Activated CD4-positive, alpha-beta memory T cell treated with anti-CD3 and anti-CD28 coated beads, Interleukin-2, amount 10 ng/mL, durations not matched to agents 7 days and 5 days (primary cell): Measurements from ENCODE around the gene SNX22. TPM values are rescaled to one million over a fixed set of nuclear protein-coding genes. Genes with fewer than 3 reads are reported as not detected.
A peak's percentile ranks its signal among the peaks of the same experiment; 100 is the strongest.

ENCODE experiments used
- CTCF ChIA-PET: fragments of 350-600 bp; sonication (Branson Sonifier 250); formaldehyde crosslinking; loops from one replicate; lab custom pipeline; 2021; ENCODE audit warnings: antibody characterized with exemption, inconsistent platforms; lab: Charles Lee
- POLR2A ChIA-PET: fragments of 350-600 bp; sonication (Branson Sonifier 250); formaldehyde crosslinking; loops from one replicate; lab custom pipeline; 2021; ENCODE audit warnings: antibody characterized with exemption; lab: Charles Lee
- DNase-seq: peaks from one replicate; pipeline ENCODE4 v3.0.0-alpha.2; 2020
- H3K27ac Mint-ChIP-seq: one replicate; pipeline ENCODE4 v1.8.0; 2021; ENCODE audit warnings: mild to moderate bottlenecking, mixed read lengths
- H3K27me3 Mint-ChIP-seq: one replicate; pipeline ENCODE4 v1.8.0; 2021; ENCODE audit warnings: mixed read lengths
- H3K36me3 Mint-ChIP-seq: one replicate; pipeline ENCODE4 v1.8.0; 2021; ENCODE audit warnings: low read depth, mixed read lengths
- H3K4me1 Mint-ChIP-seq: one replicate; pipeline ENCODE4 v1.8.0; 2021; ENCODE audit warnings: mixed read lengths
- H3K4me3 Mint-ChIP-seq: one replicate; pipeline ENCODE4 v1.8.0; 2021; ENCODE audit warnings: mild to moderate bottlenecking, mixed read lengths
- H3K9me3 Mint-ChIP-seq: one replicate; pipeline ENCODE4 v1.8.0; 2021; ENCODE audit warnings: mixed read lengths
- total RNA-seq, 2 experiments: library from RNA; stranded (reverse); gene quantifications; one replicate each; pipeline ENCODE4 v1.2.3, GENCODE V29; 2021

The SNX22 gene
- total RNA-seq, 2 experiments from 2014 or later, result 0.55 to 0.68 TPM

DNA sequence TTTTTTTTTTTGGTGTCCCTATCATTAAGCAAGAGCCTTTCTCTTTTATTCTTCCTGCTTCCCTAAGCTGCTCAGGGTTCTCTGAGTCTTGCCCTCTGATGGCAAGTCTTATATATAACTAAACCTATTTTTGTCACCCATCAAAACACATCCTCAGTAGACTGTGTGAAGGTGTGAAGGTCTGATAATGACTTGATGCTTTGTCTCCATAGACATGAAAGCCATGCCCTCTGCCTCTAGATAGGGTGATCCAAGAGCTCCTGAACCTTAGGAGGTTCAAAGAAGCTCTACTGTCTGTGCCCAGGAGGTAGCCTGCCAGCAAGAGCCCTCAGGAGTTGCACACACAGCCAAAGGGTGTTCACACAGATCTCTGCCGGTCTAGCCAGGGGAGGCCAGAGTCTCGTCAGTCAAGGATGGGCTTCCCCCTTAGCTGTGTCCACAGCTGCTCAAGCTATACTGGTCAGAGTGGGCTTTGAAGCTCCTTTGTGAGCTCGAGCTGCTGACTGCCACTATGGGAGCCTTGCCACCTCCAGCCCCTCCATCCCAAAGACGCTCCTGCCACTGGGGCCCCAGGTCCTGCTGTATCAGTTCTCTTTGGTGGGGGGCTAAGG lies 13.1 kb upstream of the SNX22 start:
- no peak overlapping the region for H3K4me3 Mint-ChIP-seq
- ChIA-PET POLR2A (no interaction called here), CTCF (interaction anchor here (1.0 kb wide), 1 partner anchor 15 kb away, joined by 3 read pairs; no protein-coding TSS in a partner anchor)
- no peak for DNase-seq
- no peaks in the 10 kb centered on the region for H3K4me1 Mint-ChIP-seq
- H3K36me3 Mint-ChIP-seq, result peaks cover 66% of the 10 kb centered on the region
- H3K27me3 Mint-ChIP-seq, result no peaks in the 10 kb centered on the region
- H3K27ac Mint-ChIP-seq, result no peak overlapping the region
- no peaks in the 10 kb centered on the region for H3K9me3 Mint-ChIP-seq

DNA sequence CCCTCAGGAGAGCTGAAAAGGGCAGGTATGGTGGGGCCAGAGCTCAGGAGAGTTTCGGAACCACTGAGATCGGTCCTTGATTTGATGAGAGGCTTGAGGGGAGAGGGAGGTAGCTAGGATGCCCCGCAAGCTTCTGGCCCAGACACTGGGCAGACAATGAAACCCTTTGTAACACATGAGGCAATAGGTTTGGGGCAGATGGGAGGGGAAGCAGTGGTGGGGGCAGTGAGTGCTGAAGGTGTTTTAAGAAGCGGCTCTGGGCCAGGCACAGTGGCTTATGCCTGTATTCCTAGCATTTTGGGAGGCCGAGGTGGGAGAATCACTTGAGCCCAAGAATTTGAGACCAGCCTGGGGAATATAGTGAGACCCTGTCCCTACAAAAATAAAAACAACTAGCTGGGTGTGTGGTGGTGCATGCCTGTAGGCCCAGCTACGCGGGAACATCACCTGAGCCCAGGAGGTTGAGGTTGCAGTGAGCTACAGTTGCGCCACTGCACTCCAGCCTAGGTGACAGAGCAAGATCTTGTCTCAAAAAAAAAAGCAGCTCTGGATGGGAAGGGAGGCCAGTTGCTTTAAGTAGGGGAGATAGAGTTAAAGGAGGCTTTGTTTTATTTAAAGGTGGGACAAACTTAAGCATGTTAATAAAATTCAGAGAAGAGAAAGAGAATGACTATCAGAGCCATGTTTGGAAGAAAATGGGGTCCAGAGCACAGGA lies 9.6 kb upstream of the SNX22 start:
- H3K4me3 Mint-ChIP-seq, result no peak overlapping the region
- no peak overlapping the region for H3K27ac Mint-ChIP-seq
- no peaks in the 10 kb centered on the region for H3K27me3 Mint-ChIP-seq
- H3K36me3 Mint-ChIP-seq, result peaks cover 42% of the 10 kb centered on the region
- H3K9me3 Mint-ChIP-seq, result no peaks in the 10 kb centered on the region
- CTCF ChIA-PET, result no interaction called here
- no peak for DNase-seq
- no peaks in the 10 kb centered on the region for H3K4me1 Mint-ChIP-seq
- POLR2A ChIA-PET, result interaction anchor here (0.7 to 1.5 kb wide), 2 partner anchors 9 to 48 kb away, joined by 3 to 4 read pairs; no protein-coding TSS in a partner anchor

DNA sequence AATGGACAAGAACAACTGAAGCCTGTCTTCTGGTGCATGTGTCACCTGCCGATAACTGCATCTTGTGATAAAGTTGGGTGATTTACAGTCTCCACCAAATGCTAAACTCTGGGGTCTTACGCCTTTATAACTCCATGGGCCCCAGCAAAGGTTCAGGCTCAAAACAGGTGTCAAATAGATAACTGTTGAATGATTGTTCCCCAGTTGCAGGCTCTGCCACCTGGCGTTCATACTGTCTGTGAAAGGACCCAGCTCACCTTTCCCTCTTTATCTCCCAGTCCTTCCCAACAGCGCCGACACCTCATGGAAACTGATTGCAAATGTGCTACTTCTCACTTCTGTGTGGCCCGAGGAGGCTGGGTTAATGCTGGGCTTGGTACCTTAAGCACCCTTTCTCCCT lies 8.3 kb upstream of the SNX22 start:
- Mint-ChIP-seq H3K27ac (no peak overlapping the region), H3K27me3 (no peaks in the 10 kb centered on the region), H3K36me3 (peaks cover 31% of the 10 kb centered on the region)

DNA sequence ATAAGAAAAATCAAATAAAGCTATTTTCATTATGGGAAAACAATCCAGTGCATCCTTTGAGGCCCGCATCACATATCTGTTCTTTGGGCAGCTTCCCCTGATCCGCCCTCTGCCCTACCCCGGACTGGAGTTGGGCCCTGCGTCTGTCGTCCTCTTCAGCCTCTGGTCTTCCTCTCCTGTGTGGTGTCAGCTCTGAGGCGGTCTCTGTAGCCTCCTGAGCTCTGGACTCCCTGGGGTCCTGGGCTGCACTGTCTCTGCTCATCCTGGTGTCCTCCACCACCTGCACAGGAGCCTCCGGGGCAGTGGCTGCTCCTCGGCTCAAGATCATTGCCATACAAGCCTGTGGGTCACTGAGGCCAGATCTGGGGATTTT lies 7.4 kb upstream of the SNX22 start:
- ChIA-PET POLR2A (no interaction called here), CTCF (interaction anchor here (1.0 to 1.8 kb wide), 4 partner anchors 9 to 48 kb away, joined by 3 to 9 read pairs (median 4); partner anchors contain the start of gene SNX1)
- no peak for DNase-seq
- H3K36me3 Mint-ChIP-seq, result peaks cover 26% of the 10 kb centered on the region
- no peak overlapping the region for H3K4me3 Mint-ChIP-seq
- H3K9me3 Mint-ChIP-seq, result no peaks in the 10 kb centered on the region
- H3K27me3 Mint-ChIP-seq, result no peaks in the 10 kb centered on the region
- H3K27ac Mint-ChIP-seq, result no peak overlapping the region
- peaks cover 2% of the 10 kb centered on the region for H3K4me1 Mint-ChIP-seq

More for the DNA sequence above, 8.3 kb upstream of the SNX22 start:
- H3K4me1 Mint-ChIP-seq, result no peaks in the 10 kb centered on the region
- ChIA-PET CTCF (interaction anchor here (1.0 to 1.3 kb wide), 2 partner anchors 9 to 10 kb away, joined by 3 read pairs; no protein-coding TSS in a partner anchor), POLR2A (no interaction called here)
- no peak overlapping the region for H3K4me3 Mint-ChIP-seq
- no peaks in the 10 kb centered on the region for H3K9me3 Mint-ChIP-seq
- no peak for DNase-seq

DNA sequence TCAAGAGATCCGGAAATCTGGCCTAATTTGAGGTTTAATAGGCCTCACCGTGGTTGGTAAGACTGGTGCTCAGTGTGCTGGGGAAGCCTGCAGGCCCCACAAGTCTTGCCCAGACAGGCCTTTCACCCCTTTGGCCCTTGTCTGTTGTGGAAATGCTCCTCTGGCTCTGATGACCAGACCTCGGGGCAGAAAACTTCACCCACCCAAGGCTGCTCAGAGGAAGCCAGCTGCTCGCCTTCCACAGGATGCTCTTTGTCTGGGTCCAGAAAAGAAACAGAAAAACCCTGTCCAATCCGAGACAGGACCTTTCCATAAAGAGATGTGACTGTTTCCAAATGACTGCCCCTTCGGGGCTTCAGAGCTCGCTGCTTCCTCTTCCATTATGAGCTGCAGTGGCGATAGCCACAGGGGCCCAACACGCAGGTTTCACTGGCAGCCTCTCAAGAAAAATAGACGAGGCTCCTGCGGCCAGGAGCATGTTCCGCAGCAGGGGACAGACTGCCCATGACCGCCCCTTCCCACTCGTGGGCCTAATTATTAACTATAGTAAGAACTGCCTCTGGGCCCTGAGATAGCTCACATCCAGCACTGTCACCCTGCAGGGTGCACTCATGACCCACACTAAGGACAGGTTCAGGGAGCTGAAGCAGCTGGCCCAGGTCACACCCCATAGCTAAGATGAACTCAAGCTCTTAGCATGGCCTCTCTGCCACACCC lies 6.8 kb upstream of the SNX22 start:
- H3K4me1 Mint-ChIP-seq, result peaks cover 7% of the 10 kb centered on the region
- no peak overlapping the region for H3K4me3 Mint-ChIP-seq
- ChIA-PET CTCF (interaction anchor here (1.2 to 1.8 kb wide), 2 partner anchors 9 to 49 kb away, joined by 4 to 9 read pairs; partner anchors contain the start of gene SNX1), POLR2A (interaction anchor here (1.2 kb wide), 1 partner anchor 8 kb away, joined by 4 read pairs; no protein-coding TSS in a partner anchor)
- DNase-seq, result no peak
- peaks cover 28% of the 10 kb centered on the region for H3K36me3 Mint-ChIP-seq
- no peak overlapping the region for H3K27ac Mint-ChIP-seq
- H3K27me3 Mint-ChIP-seq, result no peaks in the 10 kb centered on the region
- no peaks in the 10 kb centered on the region for H3K9me3 Mint-ChIP-seq

DNA sequence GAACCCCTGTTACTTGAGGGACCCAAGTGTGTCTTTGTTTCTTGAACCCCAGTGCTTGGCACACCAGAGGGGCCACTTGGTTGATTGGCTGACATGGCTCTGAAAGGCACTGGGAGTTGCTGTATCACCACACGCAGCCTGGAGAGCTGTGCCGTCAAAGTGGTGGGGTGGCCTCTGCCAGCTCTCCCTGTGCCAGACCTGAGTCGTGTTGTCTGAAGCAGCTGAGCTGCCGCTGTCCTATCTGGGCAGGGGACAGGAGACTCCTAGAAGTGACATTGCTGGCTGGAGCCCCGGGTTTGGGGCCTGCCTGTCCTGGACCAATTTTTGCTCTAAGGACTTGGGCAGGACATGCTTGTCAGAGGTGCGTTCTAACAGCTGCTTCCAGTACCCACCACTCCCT lies 5.5 kb upstream of the SNX22 start:
- Mint-ChIP-seq H3K4me1 (peaks cover 19% of the 10 kb centered on the region), H3K4me3 (no peak overlapping the region), H3K9me3 (no peaks in the 10 kb centered on the region), H3K36me3 (peaks cover 21% of the 10 kb centered on the region), H3K27ac (no peak overlapping the region), H3K27me3 (no peaks in the 10 kb centered on the region)
- DNase-seq, result no peak
- ChIA-PET CTCF (interaction anchor here (1.8 kb wide), 1 partner anchor 50 kb away, joined by 4 read pairs; the partner anchor contains the start of gene SNX1), POLR2A (interaction anchor here (2.6 kb wide), 1 partner anchor 16 kb away, joined by 12 read pairs; the partner anchor contains the start of gene PPIB)

DNA sequence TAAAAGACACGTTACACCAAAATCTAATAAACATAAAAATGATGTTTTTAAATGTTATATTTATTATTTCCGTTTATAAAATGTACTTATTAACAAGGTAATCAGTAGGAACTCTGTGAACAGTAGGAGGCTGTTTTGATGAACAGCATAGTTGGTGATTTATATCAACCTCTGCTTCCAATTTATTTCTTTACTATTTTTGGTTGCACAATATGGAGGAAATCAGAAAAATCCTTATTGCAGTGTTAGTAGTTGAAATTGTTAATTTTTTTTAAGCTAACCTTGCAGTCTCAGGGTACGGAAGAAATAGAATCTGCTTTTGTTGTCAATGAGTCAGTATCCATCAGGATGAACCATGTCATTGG lies 5.0 kb upstream of the SNX22 start:
- H3K36me3 Mint-ChIP-seq, result peaks cover 16% of the 10 kb centered on the region
- no peak overlapping the region for H3K27ac Mint-ChIP-seq
- H3K4me3 Mint-ChIP-seq, result no peak overlapping the region
- ChIA-PET POLR2A (interaction anchor here (2.6 kb wide), 1 partner anchor 16 kb away, joined by 12 read pairs; the partner anchor contains the start of gene PPIB), CTCF (interaction anchor here (0.9 to 1.0 kb wide), 2 partner anchors 10 to 77 kb away, joined by 3 read pairs; no protein-coding TSS in a partner anchor)
- no peaks in the 10 kb centered on the region for H3K9me3 Mint-ChIP-seq
- peaks cover 19% of the 10 kb centered on the region for H3K4me1 Mint-ChIP-seq
- H3K27me3 Mint-ChIP-seq, result no peaks in the 10 kb centered on the region
- DNase-seq, result no peak

DNA sequence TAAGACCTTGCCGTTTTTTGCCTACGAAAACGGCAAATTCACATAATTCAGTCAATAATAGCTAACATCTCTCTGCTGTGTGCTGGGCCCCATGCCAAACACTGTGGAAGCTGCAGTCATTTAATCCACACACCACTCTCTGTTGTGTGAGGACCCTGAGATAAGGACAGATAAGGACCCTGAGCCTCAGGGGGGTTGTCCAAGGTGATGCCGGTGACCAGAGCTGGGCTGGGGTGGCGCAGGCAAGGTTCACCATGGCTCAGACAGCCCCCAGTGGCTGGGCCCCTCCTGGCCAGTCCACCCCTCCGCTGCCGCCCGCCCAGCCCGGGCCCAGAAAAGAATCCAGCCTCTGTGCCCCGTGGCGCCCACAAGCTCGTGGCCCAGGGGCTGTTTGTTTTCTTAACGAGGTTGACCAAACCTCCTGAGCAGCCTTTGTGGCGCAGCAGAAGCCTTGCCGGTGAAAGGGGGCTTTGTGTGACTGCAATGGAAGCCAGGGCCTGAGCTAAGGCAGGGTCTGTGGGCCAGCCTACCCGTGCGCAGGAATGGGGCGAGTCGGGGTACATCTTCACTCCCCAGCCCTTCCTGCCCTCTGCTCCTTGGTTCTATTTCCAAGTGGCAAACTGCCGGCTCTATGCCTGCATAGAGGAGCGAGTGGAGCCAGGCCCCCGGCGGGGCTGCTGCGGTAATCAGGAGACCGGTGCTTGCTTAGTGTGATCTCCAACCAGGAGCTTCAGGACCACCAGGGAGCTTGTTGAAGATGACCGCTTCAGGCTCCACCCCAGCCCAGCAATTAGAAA lies 4.4 kb upstream of the SNX22 start:
- Mint-ChIP-seq H3K36me3 (peaks cover 12% of the 10 kb centered on the region), H3K9me3 (no peaks in the 10 kb centered on the region), H3K4me1 (peaks cover 19% of the 10 kb centered on the region), H3K27me3 (no peaks in the 10 kb centered on the region), H3K4me3 (no peak overlapping the region), H3K27ac (no peak overlapping the region)
- ChIA-PET CTCF (interaction anchor here (0.9 to 1.0 kb wide), 2 partner anchors 10 to 78 kb away, joined by 3 read pairs; no protein-coding TSS in a partner anchor), POLR2A (interaction anchor here (2.6 kb wide), 1 partner anchor 15 kb away, joined by 12 read pairs; the partner anchor contains the start of gene PPIB)
- no peak for DNase-seq

DNA sequence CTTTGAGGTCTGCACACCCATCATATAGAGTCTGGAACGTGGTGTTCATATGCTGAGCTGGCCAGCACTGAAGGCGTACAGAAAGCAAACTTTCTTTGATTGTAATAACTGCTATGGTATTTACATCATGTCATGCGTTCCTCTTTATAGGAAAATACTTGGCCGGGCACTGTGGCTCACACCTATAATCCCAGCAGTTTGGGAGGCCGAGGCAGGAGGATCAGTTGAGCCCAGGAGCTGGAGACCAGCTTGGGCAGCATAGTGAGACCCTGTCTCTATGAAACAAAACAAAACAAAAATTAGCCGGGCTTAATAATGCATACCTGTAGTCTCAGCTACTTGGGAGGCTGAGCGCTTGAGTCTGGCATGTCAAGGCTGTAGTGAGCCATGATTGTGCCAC lies 3.4 kb upstream of the SNX22 start:
- no peak for DNase-seq
- H3K27ac Mint-ChIP-seq, result no peak overlapping the region
- H3K36me3 Mint-ChIP-seq, result peaks cover 6% of the 10 kb centered on the region
- ChIA-PET POLR2A (interaction anchor here (2.6 to 4.9 kb wide), 2 partner anchors 14 to 54 kb away, joined by 12 to 18 read pairs; partner anchors contain the start of genes CIAO2A and PPIB), CTCF (no interaction called here)
- H3K4me1 Mint-ChIP-seq, result peaks cover 25% of the 10 kb centered on the region
- no peak overlapping the region for H3K4me3 Mint-ChIP-seq
- peaks cover 6% of the 10 kb centered on the region for H3K27me3 Mint-ChIP-seq
- no peaks in the 10 kb centered on the region for H3K9me3 Mint-ChIP-seq

DNA sequence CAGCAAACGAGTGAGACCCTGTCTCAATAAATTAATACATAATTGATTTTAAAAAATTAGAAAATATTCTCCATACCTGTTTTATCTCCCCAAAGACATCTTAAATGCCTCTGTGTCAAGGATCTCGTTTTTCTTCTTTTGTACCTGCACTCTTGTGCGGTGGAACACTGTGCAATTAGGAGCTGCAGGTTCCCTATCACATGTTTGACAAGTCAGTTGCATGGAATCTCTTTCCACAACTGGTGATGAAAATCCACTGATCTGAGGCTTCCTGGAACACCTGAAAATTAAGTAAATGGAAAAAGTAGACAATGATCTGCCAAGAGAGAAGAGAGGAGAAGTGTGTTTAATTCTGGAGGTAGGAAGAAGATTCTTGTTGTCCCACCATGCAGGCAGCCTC lies 3.0 kb upstream of the SNX22 start:
- POLR2A ChIA-PET, result interaction anchor here (2.3 to 4.9 kb wide), 3 partner anchors 14 to 55 kb away, joined by 4 to 18 read pairs (median 12); partner anchors contain the start of genes CIAO2A and PPIB
- no peaks in the 10 kb centered on the region for H3K9me3 Mint-ChIP-seq

DNA sequence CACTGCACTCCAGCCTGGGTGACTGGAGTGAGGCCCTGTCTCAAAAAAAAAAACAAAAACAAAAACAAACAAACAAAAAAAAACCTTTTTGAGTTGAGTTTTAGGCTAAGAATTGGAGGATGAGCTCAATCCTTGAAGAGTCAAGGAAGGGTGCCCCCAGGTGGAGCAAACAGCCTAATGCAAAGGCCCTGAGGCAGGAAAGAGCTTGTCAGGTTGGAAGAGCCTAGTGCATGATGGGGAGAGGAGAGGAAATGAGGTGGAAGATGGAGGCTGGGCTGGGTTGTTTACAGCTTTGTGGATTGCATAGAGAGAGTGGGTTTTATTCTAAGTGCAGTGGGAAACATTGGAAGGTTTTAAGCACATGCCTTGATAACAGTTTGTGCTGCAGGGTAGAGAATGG lies 2.1 kb upstream of the SNX22 start:
- DNase-seq, result peak; percentile 56
- peak overlapping the region; percentile 65 for H3K27ac Mint-ChIP-seq
- ChIA-PET POLR2A (interaction anchor here (1.1 to 6.5 kb wide), 5 partner anchors 9 to 56 kb away, joined by 3 to 72 read pairs (median 5); partner anchors contain the start of genes CIAO2A and PPIB), CTCF (interaction anchor here (0.6 to 1.6 kb wide), 14 partner anchors 9 to 1132 kb away, joined by 3 to 8 read pairs (median 3); partner anchors contain the start of gene CIAO2A)
- peaks cover 9% of the 10 kb centered on the region for H3K36me3 Mint-ChIP-seq
- H3K4me1 Mint-ChIP-seq, result peaks cover 31% of the 10 kb centered on the region
- H3K9me3 Mint-ChIP-seq, result no peaks in the 10 kb centered on the region
- peaks cover 9% of the 10 kb centered on the region for H3K27me3 Mint-ChIP-seq
- peak overlapping the region; percentile 48 for H3K4me3 Mint-ChIP-seq

More for the DNA sequence above, 3.0 kb upstream of the SNX22 start:
- H3K36me3 Mint-ChIP-seq, result peaks cover 9% of the 10 kb centered on the region
- H3K27me3 Mint-ChIP-seq, result peaks cover 9% of the 10 kb centered on the region
- H3K27ac Mint-ChIP-seq, result no peak overlapping the region
- no peak for DNase-seq
- no peak overlapping the region for H3K4me3 Mint-ChIP-seq
- H3K4me1 Mint-ChIP-seq, result peaks cover 29% of the 10 kb centered on the region
- CTCF ChIA-PET, result interaction anchor here (0.6 to 0.9 kb wide), 3 partner anchors 12 to 1133 kb away, joined by 3 to 4 read pairs (median 3); no protein-coding TSS in a partner anchor
